HepG2 (cell line): ENCODE data around the gene RBM19. TPM values are rescaled to one million over a fixed set of nuclear protein-coding genes. Genes with fewer than 3 reads are reported as not detected.

Source experiments
- ATAC-seq: fragments of 200-7000 bp; cut with Tn5 transposase; 3 replicates; pipeline ENCODE4 v1.9.1; 2020; ENCODE audit warnings: mild to moderate bottlenecking, moderate library complexity
- BruUV-seq: library from RNA; stranded (reverse); fragments of 400-500 nt; replicated peaks from 2 replicates; lab custom pipeline; 2021; lab: Mats Ljungman, UMichigan
- CTCF ChIA-PET: fragments of 300-600 bp; formaldehyde crosslinking; extraction: SDS; loops from one replicate; lab custom pipeline; 2021; ENCODE audit warnings: low total read pairs, inconsistent platforms, low intra/inter-chr PET ratio; lab: Yijun Ruan, JAX
- POLR2A ChIA-PET: fragments of 350-600 bp; sonication (Branson Sonifier 250); formaldehyde crosslinking; loops from one replicate; lab custom pipeline; 2020; ENCODE audit warnings: antibody characterized with exemption, inconsistent platforms; lab: Yijun Ruan, JAX
- DNase-seq: peaks from one replicate; pipeline ENCODE4 v3.0.0-alpha.2; 2015; ENCODE audit warnings: low spot score
- FAIRE-seq: peaks from 3 replicates; lab custom pipeline; 2011; peaks lifted over from hg19 to GRCh38; lab: Jason Lieb, UNC
- H2AFZ ChIP-seq: one replicate; pipeline ENCODE4 v1.6.1; 2011; ENCODE audit warnings: low read length, inconsistent platforms
- H3K27ac ChIP-seq: fragments of 300-600 bp; 3 replicates; pipeline ENCODE4 v1.8.0; 2011; ENCODE audit warnings: mixed run types, mild to moderate bottlenecking, mixed read lengths, low read length, inconsistent platforms; ENCODE audit not compliant: insufficient read depth; ENCODE audit errors: extremely low read length
- H3K27me3 ChIP-seq, 2 experiments: fragments of 200-600 bp in 1 of 2; 2 replicates in 1 of 2; 3 replicates in 1 of 2; pipeline versions ENCODE4 v1.6.0 to v1.8.0; 2011; ENCODE audit warnings: low read length in 2 of 2, mild to moderate bottlenecking in 2 of 2, moderate library complexity in 2 of 2, inconsistent platforms in 1 of 2; ENCODE audit not compliant: insufficient read depth in 2 of 2, control insufficient read depth in 1 of 2
- H3K36me3 ChIP-seq, 2 experiments: fragments of 200-600 bp in 1 of 2; replicated peaks in 1 of 2; 2 replicates in 1 of 2; 3 replicates in 1 of 2; pipeline versions ENCODE4 v1.5.1 to v1.8.0; 2011; ENCODE audit warnings: low read length in 2 of 2, inconsistent platforms in 1 of 2; ENCODE audit not compliant: insufficient read depth in 2 of 2, control insufficient read depth in 1 of 2
- H3K4me1 ChIP-seq: 2 replicates; pipeline ENCODE4 v1.5.1; 2012; ENCODE audit warnings: low read length, inconsistent platforms; ENCODE audit not compliant: insufficient read depth
- H3K4me2 ChIP-seq: 2 replicates; pipeline ENCODE4 v1.6.0; 2011; ENCODE audit warnings: low read depth, low read length, inconsistent platforms
- H3K4me3 ChIP-seq, 3 experiments: fragments of 200-600 bp in 1 of 3; sonication (generic), shearing (Covaris generic) in 1 of 3; replicated peaks in 1 of 3; 2 replicates each; pipeline ENCODE4 v1.5.1; 2011 to 2016; ENCODE audit warnings: low read length in 3 of 3, inconsistent platforms in 2 of 3, low read depth in 2 of 3, mild to moderate bottlenecking in 2 of 3, control low read depth in 1 of 3, mixed read lengths in 1 of 3; ENCODE audit not compliant: insufficient read depth in 1 of 3
- H3K79me2 ChIP-seq: one replicate; pipeline ENCODE4 v1.6.1; 2011; ENCODE audit warnings: low read length, inconsistent platforms; ENCODE audit not compliant: insufficient read depth
- H3K9ac ChIP-seq: 2 replicates; pipeline ENCODE4 v1.6.0; 2011; ENCODE audit warnings: mild to moderate bottlenecking, low read depth, low read length, inconsistent platforms; ENCODE audit not compliant: insufficient read depth
- H3K9me3 ChIP-seq: 2 replicates; pipeline ENCODE4 v1.5.1; 2012; ENCODE audit warnings: mild to moderate bottlenecking, low read length
- H4K20me1 ChIP-seq: 2 replicates; pipeline ENCODE4 v1.6.0; 2011; ENCODE audit warnings: inconsistent platforms, mild to moderate bottlenecking, low read length, moderate library complexity; ENCODE audit not compliant: insufficient read depth
- CENPX ChIP-seq: sonication (generic); formaldehyde crosslinking; IDR thresholded peaks from 2 replicates; pipeline ENCODE4 v1.9.0; 2021; ENCODE audit warnings: mild to moderate bottlenecking, missing genetic modification reagents, moderate library complexity
- CTCF ChIP-seq: sonication (generic); formaldehyde crosslinking; IDR thresholded peaks from 2 replicates; pipeline ENCODE4 v1.5.0; 2020; ENCODE audit warnings: mild to moderate bottlenecking, missing genetic modification reagents, moderate library complexity
- RAD21 ChIP-seq: fragments of 450-650 bp; formaldehyde crosslinking; IDR thresholded peaks from 2 replicates; pipeline ENCODE4 v1.5.0; 2020; ENCODE audit warnings: mild to moderate bottlenecking
- SMC3 ChIP-seq: IDR thresholded peaks from 2 replicates; pipeline ENCODE4 v1.6.1; 2011; ENCODE audit warnings: low read length, improper control_type of control experiment
- STAG1 ChIP-seq: sonication (generic); formaldehyde crosslinking; IDR thresholded peaks from 2 replicates; pipeline ENCODE4 v1.4.0; 2020; ENCODE audit warnings: missing genetic modification reagents
- ZNF281 ChIP-seq: sonication (generic); formaldehyde crosslinking; IDR thresholded peaks from 2 replicates; pipeline ENCODE4 v1.4.0; 2020; ENCODE audit warnings: missing genetic modification reagents, borderline replicate concordance
- ZNF501 ChIP-seq: sonication (generic); formaldehyde crosslinking; IDR thresholded peaks from 2 replicates; pipeline ENCODE4 v1.5.1; 2020; ENCODE audit warnings: mild to moderate bottlenecking, moderate library complexity, missing genetic modification reagents
- ZNF83 ChIP-seq: sonication (generic); formaldehyde crosslinking; IDR thresholded peaks from 2 replicates; pipeline ENCODE4 v1.4.0; 2020; ENCODE audit warnings: missing genetic modification reagents, mild to moderate bottlenecking, borderline replicate concordance
- WGBS: methylation state at CpG from one replicate; pipeline ENCODE4 v1.1.6; 2017; ENCODE audit warnings: low lambda C conversion rate; 5-methylcytosine and 5-hydroxymethylcytosine counted together
- in situ Hi-C: cut with HindIII; loops from 2 replicates; pipeline ENCODE4 v1.10.0; 2017; ENCODE audit warnings: low pct_unique_long_range_greater_than_20kb; ENCODE audit not compliant: extremely low pct_ligation_motif_present
- intact Hi-C: fragments of 100-400 bp; cut with micrococcal nuclease; formaldehyde crosslinking; loops from one replicate; pipeline ENCODE4 v1.10.0; 2022; ENCODE audit not compliant: unreplicated experiment
- polyA plus RNA-seq, 8 experiments: library from polyadenylated mRNA; depleted of rRNA in 3 of 8; stranded (reverse) in 7 of 8; unstranded in 1 of 8; fragments of >200 nt; fragmentation: Illumina TruSeq in 4 of 8; extraction: Trizol in 4 of 8; gene quantifications; 2 replicates each; pipeline versions ENCODE4 v1.2.1 to v1.2.3, GENCODE V29; 2011 to 2016; ENCODE audit warnings: low read depth in 4 of 8, missing spikeins in 1 of 8, mixed read lengths in 1 of 8; ENCODE audit not compliant: insufficient read depth in 1 of 8
- total RNA-seq, 5 experiments: library from RNA; depleted of rRNA; stranded (reverse); fragments of >200 nt; fragmentation: Illumina TruSeq; extraction: Trizol; gene quantifications; 2 replicates each; pipeline ENCODE4 v1.2.3, GENCODE V29; 2016; ENCODE audit warnings: low read depth in 1 of 5
- TF ChIP-seq, protein P1 (sequence below): IDR thresholded peaks from 2 replicates; pipeline ENCODE4 v1.6.1; 2012; ENCODE audit warnings: low read depth, low read length, improper control_type of control experiment

The RBM19 gene
- total and polyA plus RNA-seq, 2 of the 13 experiments (the other 11 are each of a cell fraction or from before 2014, with no cell fraction given), result 19.3 to 32.2 TPM

GRCh38 chr12:113981876-113982275 lies 15.8 kb upstream of the RBM19 start (continued):
- TF ChIP-seq CENPX (CRISPR knock-in tag), result no peak

- DNase-seq, result peak; percentile 47
- Histone ChIP-seq H3K27ac (no peak overlapping the region), H3K4me3 (no peak overlapping the region), H3K36me3 (no peaks in the 10 kb centered on the region), H3K9ac (no peak overlapping the region), H2AFZ (no peak overlapping the region), H3K9me3 (no peaks in the 10 kb centered on the region), H3K27me3 (no peaks in the 10 kb centered on the region), H3K4me2 (no peak overlapping the region), H3K4me1 (peaks cover 19% of the 10 kb centered on the region; the same call in 1 of the 2 replicates), H3K79me2 (no peaks in the 10 kb centered on the region), H4K20me1 (no peaks in the 10 kb centered on the region)
- FAIRE-seq, result peak; percentile 60
- TF ChIP-seq ZNF501 (CRISPR knock-in tag), result no peak
- TF ChIP-seq SMC3, result peak; percentile 99
- peak; percentile 90 for TF ChIP-seq CTCF (CRISPR knock-in tag)
- peak; percentile 91 for TF ChIP-seq RAD21 (CRISPR knock-in tag)
- no peak for TF ChIP-seq ZNF83 (CRISPR knock-in tag)
- TF ChIP-seq ZNF281, result no peak
- TF ChIP-seq, protein P1, sequence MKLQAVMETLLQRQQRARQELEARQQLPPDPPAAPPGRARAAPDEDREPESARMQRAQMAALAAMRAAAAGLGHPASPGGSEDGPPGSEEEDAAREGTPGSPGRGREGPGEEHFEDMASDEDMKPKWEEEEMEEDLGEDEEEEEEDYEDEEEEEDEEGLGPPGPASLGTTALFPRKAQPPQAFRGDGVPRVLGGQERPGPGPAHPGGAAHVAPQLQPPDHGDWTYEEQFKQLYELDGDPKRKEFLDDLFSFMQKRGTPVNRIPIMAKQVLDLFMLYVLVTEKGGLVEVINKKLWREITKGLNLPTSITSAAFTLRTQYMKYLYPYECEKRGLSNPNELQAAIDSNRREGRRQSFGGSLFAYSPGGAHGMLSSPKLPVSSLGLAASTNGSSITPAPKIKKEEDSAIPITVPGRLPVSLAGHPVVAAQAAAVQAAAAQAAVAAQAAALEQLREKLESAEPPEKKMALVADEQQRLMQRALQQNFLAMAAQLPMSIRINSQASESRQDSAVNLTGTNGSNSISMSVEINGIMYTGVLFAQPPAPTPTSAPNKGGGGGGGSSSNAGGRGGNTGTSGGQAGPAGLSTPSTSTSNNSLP, result no peak
- peak; percentile 94 for TF ChIP-seq STAG1 (CRISPR knock-in tag)
- BruUV-seq, result no TSS peak
- intact Hi-C loops (loop anchor here (1.0 to 2.0 kb wide), 3 partner anchors 232 to 528 kb away; no protein-coding TSS in a partner anchor), in situ Hi-C loops (loop anchor here (10.0 to 25.0 kb wide), 4 partner anchors 234 to 1932 kb away; no protein-coding TSS in a partner anchor)
- 18% methylated on average over 12 of the region's 12 CpGs for WGBS
- POLR2A ChIA-PET, result interaction anchor here (1.0 kb wide), 1 partner anchor 14 kb away, joined by 3 read pairs; the partner anchor contains the start of gene RBM19
- CTCF ChIA-PET, result interaction anchor here (1.3 to 2.3 kb wide), 4 partner anchors 15 to 528 kb away, joined by 3 to 24 read pairs (median 10); no protein-coding TSS in a partner anchor
- ATAC-seq, result peak; percentile 72
Measured at GRCh38 chr12:113980537-113981337, 14.6 kb upstream of the RBM19 start.
